DMS53 treated with DMSO at 0.1 percent for 48 hours (cell line): ENCODE data around the gene PEPD.

Source experiments
- DNase-seq: peaks from one replicate; lab custom pipeline; 2025; ENCODE audit not compliant: unreplicated experiment; lab: John Stamatoyannopoulos, UW

PEPD gene

GRCh38 chr19:33409906-33410685 lies 111.5 kb downstream of the PEPD start:
- DNase-seq = no peak

GRCh38 chr19:33408538-33409434 lies 112.8 kb downstream of the PEPD start:
- DNase-seq = no peak

- DNase-seq = no peak
Observed at GRCh38 chr19:33408116-33408515, 113.5 kb downstream of the PEPD start.

GRCh38 chr19:33407716-33408115 lies 113.9 kb downstream of the PEPD start:
- no peak for DNase-seq

GRCh38 chr19:33407140-33407551 lies 114.4 kb downstream of the PEPD start:
- no peak for DNase-seq

GRCh38 chr19:33406521-33407139 lies 115.0 kb downstream of the PEPD start:
- DNase-seq = peak; percentile 24

GRCh38 chr19:33405553-33406461 lies 115.8 kb downstream of the PEPD start:
- DNase-seq = no peak

- no peak for DNase-seq
Observed at GRCh38 chr19:33405254-33405552, 116.4 kb downstream of the PEPD start.

- DNase-seq = no peak
Observed at GRCh38 chr19:33404506-33405253, 116.9 kb downstream of the PEPD start.

- no peak for DNase-seq
Observed at GRCh38 chr19:33403973-33404304, 117.7 kb downstream of the PEPD start.

GRCh38 chr19:33403221-33403972 lies 118.2 kb downstream of the PEPD start:
- no peak for DNase-seq

- no peak for DNase-seq
Observed at GRCh38 chr19:33402421-33403220, 119.0 kb downstream of the PEPD start.

GRCh38 chr19:33401683-33402420 lies 119.7 kb downstream of the PEPD start:
- DNase-seq = no peak

- DNase-seq = no peak
Observed at GRCh38 chr19:33400856-33401682, 120.5 kb downstream of the PEPD start.

- no peak for DNase-seq
Observed at GRCh38 chr19:33399745-33400681, 121.6 kb downstream of the PEPD start.
